ENCODE results near the gene TADA3. TPM values are rescaled to one million over a fixed set of nuclear protein-coding genes. Genes with fewer than 3 reads are reported as not detected.

Gene TADA3
- total and polyA plus RNA-seq, 12 donors: 38.5 to 59.6 (median 43.5) TPM

DNA sequence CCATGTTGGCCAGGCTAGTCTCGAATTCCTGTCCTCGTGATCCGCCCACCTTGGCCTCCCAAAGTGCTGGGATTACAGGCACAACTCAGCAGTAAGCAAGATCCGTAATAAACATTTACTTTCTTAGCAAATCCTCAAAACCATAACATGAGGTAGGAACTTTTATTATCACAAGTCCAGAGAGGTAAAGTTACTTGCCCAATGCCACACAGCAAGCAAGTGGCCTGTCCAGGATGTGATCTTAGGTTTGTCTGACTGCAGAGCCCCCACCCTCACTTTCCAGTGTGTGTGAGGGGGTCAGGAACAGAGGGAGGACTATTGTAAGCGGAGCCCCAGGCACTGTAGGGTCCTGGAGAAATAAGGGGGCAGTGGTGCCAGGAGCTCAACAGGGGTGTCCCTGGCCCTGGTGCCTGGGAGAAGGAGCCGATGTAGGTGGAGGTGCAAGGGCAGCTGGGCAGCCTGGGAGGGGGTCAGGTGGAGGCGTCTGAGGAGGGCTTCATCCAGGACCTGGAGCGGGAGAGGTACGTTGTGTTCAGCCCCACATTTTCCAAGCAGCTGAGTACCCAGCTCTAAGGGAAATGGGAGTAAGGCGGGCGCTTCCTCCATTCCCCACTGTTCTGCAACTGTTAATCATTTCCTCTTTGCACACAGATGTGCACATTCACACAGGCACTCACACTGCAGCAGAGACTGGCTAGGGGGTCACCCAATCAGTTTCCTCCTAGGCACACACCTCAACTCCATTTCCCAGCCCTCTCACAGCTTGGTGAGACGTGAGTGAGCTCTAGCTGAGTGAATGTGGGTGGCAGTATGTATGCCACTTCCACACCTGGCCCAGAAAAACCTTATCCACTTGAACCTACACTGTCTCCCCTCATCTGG lies 45.7 kb upstream of the TADA3 start:
- intact Hi-C loops (cut with DNase I): no loop called here
- Histone ChIP-seq H3K27me3 (no peaks in the 10 kb centered on the region), H3K4me3 (no peak overlapping the region), H3K4me1 (peaks cover 0 to 10% (median 6%) of the 10 kb centered on the region in 9 donors), H3K36me3 (peaks cover 0 to 83% (median 14%) of the 10 kb centered on the region in 9 donors), H3K27ac (no peak overlapping the region), H3K9me3 (no peaks in the 10 kb centered on the region)
- TF ChIP-seq, protein P1, sequence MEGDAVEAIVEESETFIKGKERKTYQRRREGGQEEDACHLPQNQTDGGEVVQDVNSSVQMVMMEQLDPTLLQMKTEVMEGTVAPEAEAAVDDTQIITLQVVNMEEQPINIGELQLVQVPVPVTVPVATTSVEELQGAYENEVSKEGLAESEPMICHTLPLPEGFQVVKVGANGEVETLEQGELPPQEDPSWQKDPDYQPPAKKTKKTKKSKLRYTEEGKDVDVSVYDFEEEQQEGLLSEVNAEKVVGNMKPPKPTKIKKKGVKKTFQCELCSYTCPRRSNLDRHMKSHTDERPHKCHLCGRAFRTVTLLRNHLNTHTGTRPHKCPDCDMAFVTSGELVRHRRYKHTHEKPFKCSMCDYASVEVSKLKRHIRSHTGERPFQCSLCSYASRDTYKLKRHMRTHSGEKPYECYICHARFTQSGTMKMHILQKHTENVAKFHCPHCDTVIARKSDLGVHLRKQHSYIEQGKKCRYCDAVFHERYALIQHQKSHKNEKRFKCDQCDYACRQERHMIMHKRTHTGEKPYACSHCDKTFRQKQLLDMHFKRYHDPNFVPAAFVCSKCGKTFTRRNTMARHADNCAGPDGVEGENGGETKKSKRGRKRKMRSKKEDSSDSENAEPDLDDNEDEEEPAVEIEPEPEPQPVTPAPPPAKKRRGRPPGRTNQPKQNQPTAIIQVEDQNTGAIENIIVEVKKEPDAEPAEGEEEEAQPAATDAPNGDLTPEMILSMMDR (IDR thresholded peaks at IDR 0.05): no peak
- DNase-seq: no peak
- 85 to 89% methylated on average over 12 of the region's 12 CpGs for WGBS, 2 donors
- no peak for ATAC-seq

DNA sequence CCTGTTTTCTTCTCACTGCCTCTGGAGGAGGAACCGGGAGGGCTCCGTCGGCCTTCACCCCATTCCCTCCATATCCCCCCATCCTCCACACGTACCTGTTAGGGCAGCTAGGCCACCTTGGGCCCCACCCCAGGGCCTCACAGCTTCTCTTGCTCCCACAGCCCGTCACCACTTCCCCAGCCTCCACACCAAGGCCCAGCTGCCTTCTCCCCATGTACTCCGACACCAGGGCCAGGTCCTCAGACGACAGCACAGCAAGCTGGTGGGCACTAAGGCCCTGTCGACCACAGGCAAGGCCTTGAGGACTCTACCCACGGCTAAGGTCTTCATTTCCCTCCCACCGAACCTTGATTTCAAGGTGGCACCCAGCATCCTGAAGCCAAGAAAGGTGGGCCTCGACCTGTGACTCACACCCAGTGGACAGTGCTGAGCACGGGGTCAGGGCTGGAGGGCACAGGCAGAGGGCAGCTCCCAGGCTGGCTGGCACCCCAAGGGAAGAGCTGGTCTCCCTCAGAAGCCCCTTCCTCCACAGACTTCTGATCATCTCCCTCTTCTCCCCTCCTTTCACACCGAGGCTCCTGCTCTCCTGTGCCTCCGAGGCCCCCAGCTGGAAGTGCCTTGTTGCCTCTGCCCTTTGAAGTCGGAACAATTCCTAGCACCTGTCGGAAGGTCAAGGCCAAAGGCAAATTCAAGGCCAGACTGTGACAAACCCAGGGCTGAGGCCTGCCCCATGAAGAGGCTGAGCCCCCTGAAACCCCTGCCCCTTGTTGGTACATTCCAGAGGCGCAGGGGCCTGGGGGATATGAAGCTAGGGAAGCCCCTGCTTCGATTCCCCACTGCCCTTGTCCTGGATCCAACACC lies 42.5 kb upstream of the TADA3 start:
- Histone ChIP-seq H3K4me3 (no peak overlapping the region), H3K27me3 (no peaks in the 10 kb centered on the region), H3K36me3 (peaks cover 0 to 92% (median 15%) of the 10 kb centered on the region in 9 donors), H3K9me3 (no peaks in the 10 kb centered on the region), H3K4me1 (peaks cover 0 to 4% (median 0%) of the 10 kb centered on the region in 9 donors), H3K27ac (no peak overlapping the region)
- TF ChIP-seq, protein P1 (IDR thresholded peaks at IDR 0.05): no peak
- 85 to 88% methylated on average over 18 of the region's 18 CpGs for whole genome bisulfite sequencing, 2 donors
- intact Hi-C loops (cut with DNase I): no loop called here
- ATAC-seq (no peak), DNase-seq (no peak)

DNA sequence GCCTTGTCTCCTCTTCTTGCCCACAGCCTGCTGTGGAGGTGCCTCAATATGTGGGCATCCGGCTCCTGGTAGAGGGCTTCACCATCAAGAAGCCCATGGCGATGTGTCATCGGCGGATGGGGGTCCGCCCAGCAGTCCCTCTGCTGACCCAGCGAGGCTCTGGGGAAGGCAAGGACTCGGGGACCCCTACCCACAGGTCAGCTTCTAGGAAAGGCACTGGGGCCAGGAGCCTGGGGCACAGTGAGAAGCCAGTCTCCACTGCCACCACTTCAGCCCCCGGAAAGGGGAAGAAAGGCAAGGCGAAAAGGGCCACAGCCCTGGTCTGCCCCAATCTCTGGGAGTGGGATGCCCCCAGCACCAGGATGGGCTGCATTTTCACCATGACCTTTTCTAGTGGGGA lies 40.8 kb upstream of the TADA3 start:
- peaks cover 0 to 98% (median 15%) of the 10 kb centered on the region in 9 donors for H3K36me3 ChIP-seq
- H3K4me3 ChIP-seq: no peak overlapping the region
- ATAC-seq (no peak), DNase-seq (no peak)
- intact Hi-C loops (cut with DNase I): no loop called here
- peaks cover 0 to 4% (median 0%) of the 10 kb centered on the region in 9 donors for H3K4me1 ChIP-seq
- TF ChIP-seq, protein P1 (IDR thresholded peaks at IDR 0.05): no peak
- H3K27me3 ChIP-seq: no peaks in the 10 kb centered on the region
- no peak overlapping the region for H3K27ac ChIP-seq
- 89 to 95% methylated on average over 9 of the region's 9 CpGs for WGBS, 2 donors
- H3K9me3 ChIP-seq: no peaks in the 10 kb centered on the region

DNA sequence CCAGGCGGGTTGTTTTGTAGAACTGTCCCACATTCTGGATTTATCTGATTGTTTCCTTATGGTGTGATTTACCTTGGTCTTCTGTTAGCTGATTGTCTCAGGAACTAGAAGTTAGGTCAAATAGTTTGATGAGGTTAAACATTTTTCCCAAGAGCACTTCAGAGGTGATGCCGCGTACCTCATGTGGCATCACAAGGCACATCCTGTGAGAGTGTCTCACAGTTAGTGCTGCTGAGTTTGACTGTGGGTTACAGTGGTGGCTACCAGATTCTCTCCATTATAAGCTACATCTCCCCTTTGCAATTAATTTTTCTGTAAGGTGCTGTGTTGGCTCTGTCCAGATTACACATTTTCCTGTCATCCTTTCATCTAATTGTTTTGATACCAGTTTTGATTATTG lies 39.0 kb upstream of the TADA3 start:
- Histone ChIP-seq H3K4me3 (no peak overlapping the region), H3K4me1 (no peaks in the 10 kb centered on the region), H3K27ac (no peak overlapping the region), H3K36me3 (peaks cover 0 to 97% (median 15%) of the 10 kb centered on the region in 9 donors), H3K9me3 (no peaks in the 10 kb centered on the region), H3K27me3 (no peaks in the 10 kb centered on the region)
- 97 to 99% methylated on average over 3 of the region's 3 CpGs for WGBS, 2 donors
- intact Hi-C loops (cut with DNase I): no loop called here
- ATAC-seq (no peak), DNase-seq (no peak)
- TF ChIP-seq, protein P1 (IDR thresholded peaks at IDR 0.05): no peak
